ENCODE data around the gene MTUS2.

The MTUS2 gene

DNA sequence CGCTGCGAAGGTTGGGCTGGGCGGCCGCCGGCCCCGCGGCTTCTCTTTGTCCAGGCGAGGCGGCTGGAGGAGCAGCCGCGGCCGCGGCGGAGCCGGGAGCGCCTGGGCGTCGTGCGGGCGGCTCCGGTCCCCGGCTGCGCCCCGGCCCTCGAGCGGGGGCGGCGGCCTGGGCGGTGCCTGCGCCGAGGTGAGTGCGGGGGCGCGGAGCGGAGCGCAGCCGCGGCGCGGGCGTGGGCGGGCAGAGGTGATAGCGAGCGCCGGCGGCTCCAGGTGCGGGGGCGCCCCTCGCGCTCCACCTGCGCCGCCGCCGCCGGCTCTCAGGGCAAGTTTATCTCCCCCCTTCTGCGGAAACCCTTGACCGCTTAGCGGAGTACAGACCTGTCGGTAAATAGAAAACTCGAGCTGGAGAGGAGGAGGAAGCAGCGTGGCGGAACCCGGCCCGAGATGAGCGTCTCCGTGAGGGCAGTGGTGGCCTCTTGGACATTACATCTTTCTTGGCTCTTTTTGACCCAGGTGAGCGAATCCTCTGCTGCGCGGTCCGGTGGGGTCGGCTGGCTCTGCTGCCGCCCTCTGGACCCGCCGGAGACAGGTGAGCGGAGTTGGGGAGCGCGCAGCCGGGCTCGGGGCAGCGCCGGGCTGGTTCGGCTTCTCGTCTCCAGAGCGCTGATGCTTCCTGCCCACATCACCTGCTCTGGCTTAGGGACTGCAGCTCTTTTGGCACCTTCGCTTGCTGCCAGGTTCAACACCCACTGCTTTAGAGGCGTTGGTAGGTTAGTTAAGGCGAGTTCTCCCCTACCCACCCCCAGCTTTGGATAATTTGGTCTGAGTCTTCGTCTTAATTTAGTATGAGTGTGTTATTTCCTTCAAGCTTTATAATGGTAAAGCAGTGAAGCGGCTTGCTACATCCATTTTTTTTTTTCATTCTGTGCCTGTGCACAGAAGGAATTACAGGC is at the start of gene MTUS2:
TSS of gene MTUS2 (plus strand) at position 241 of the 953 bp plus-strand sequence.
- no peak for DNase-seq

DNA sequence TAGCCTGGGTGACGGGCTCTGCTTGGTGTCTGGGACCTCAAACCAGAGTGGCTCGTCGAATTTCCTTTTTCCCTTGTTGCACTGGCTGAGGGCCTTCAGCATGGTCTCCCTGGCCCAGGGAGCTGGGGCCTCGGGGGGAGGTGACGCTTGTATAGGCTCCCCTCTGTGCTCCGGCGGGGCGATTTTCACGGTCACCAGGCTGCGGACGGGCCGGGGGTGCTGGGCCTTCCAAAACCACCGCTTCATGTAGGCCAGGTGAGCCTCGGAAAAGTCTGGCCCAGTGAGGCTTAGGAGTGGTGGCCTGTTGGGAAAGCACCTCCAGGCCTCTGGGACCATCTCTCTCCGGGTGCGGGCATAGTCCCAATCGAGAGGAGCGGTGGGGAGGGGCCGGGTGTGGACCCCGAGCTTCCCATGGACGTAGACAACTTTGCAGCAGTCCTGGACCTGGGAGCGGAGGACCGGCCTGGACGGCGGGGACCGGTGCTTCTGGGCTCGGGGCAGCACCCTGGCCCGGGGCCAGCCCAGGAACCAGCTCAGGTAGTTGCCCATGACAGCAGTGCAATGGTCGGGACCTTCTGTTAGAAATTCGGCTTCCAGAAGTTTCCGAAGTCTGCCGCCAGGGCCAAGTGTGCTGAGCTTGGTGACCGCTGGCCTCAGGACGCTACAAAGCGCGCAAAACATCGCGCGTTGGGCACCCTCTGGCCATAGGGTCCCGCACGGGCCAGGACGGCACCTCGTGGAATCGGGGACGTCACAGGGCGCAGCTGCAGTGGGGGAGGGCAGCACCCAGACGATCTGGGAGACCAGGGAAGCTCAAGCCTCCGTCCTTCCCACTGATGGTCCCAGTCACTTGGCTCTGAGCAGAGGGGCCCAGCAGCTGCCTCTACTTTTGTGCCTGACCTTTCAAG is 41.6 kb upstream of the MTUS2 start:
- DNase-seq: no peak

DNA sequence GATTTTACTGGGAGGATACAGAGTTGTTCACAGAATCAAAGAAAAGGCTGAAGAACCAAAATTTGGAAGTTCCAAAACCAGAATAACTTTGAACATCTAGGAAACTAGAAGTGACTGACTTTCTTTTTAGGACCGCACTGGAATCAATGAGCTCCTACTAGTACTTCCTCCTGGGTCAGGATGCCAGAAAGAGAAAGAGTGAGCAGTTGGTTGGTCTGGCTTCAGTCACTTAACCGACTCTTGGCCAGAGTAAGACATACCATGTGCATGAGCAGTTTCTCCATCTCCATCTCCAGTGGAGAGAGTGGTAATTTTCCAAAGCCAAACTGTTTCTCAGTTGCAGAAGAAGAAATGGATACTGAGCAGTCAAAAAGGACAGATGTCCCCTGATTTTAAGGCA is 27.1 kb upstream of the MTUS2 start:
- no peak for DNase-seq

DNA sequence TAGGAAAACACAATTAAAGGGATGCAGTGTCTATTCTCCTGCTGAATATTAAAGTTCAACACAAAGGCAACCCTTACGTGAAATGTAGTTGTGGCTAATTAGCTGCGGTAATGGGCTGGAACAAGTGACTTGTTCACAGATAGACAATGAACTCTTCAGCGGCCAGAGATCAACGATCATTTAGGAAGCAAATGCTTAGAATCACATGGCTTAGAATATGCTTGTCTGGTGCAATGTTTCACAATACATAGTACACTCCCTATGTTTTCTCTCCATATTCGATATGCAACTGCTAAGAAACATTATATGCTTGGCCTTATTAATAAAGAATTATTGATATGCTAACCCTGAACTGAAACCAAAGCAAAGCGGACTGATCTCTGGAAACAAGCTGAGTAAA is 25.7 kb upstream of the MTUS2 start:
- DNase-seq: no peak

DNA sequence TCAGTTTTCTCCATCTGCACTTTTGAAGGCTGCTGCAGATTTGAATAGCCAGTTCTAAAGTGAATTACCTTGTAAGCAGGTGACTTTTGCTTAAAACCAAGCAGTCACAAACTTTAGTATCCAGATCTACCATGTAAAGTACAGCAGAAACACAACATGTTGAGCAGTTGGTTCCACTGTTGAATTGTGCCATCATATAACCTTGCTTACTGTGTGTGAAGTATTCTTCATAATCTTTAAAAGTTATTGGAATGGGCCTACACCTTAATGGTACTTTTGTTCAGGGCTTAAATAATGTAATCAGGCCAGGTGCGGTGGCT is 23.2 kb upstream of the MTUS2 start:
- no peak for DNase-seq

DNA sequence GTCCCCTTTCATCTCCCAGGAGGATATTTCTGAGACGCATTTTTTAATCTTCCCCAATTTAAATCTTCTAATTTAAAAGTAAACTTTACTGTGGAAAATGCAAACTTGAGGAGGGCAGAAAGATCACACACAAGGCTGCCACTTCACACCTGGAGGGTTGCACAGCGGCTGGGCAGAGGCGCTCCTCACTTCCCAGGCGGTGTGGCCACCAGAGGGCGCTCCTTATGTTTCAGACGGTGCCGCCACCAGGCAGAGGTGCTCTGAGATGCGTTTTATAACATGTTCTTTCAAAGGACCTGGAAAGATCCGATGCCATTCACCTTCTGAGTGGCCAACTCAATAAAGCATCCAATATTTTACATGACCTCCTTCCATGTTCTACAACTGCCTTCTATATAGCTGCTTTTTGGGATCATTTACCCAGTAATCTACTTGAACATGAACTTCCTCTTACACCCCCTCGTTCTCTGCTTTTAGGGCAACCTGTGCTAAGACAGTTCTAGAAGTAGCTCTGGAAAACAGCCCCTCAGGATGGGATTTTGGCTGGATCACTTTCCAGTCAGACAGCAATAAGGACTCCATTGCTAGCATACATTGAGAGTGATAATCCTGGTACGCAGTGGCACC is 14.8 kb upstream of the MTUS2 start:
- DNase-seq: peak; percentile 5

DNA sequence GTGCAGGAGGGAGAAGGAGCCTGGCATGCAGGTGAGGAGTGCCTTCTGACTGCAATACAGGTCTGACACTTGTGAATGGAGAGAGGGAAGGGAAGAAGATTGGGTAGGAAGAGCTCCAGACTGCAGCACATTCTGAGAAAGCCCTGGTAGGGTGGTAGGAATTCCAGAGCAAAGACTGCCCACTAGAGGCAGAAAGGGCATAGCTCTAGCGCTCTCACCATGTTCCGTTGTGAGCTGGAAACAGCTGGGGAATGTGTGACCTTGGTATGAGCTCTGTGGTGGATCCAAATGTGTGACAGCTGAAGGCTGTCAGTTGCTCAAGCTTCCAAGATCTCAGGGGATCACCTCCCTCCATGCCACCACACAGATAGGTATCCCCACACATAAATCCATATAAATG is 2.9 kb upstream of the MTUS2 start:
- DNase-seq: no peak

DNA sequence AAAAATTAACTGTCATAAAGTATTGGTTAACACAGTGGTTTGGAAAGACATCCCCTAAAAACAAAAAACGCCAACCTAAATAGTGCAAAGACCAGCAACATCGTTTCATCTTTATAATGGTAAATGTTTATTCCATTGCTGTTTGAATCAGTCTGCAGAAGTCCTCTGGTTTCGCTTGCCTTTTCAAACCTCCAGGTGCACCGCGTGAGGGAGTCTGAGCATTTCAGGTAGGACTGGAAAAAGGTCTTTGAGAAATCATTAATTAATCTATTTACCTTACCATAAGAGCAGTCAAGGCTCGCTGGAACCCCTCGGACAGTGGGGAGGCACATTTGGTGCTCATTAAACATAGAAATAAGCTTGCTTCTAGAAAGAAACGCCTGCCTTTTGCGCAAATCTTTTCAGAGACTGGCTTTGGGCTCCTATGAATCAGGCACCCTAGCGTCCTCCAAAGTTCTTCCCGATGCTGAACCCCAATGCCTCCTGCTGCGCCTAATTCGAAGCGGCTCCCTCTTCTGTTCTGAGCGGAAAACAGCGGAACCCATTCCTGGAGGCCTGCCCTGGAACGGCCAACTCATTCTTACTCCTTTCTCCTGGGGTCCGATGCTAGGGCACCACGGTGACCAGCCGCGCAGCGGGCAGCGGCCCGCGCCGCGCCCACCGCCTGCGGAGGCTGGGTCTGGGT is 951 bp upstream of the MTUS2 start:
- DNase-seq: no peak

DNA sequence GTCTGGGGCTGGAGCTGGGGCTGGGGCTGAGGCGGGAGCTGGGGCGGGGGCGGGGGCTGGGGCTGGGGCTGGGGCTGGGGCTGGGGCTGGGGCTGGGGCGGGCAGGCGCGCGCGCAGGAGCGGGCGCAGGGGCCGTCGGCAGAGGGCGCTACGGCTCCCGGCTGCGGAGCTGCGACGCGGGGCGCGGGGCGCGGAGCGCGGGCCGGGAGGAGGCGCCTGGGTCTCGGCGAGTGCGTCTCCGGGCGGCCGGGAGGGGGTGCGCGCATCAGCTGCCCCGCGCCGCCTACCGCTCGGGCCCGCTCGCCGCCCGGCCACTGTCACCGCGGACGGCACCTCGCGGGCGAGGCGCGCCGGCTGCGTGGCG is 422 bp upstream of the MTUS2 start:
- peak; percentile 42 for DNase-seq

DNA sequence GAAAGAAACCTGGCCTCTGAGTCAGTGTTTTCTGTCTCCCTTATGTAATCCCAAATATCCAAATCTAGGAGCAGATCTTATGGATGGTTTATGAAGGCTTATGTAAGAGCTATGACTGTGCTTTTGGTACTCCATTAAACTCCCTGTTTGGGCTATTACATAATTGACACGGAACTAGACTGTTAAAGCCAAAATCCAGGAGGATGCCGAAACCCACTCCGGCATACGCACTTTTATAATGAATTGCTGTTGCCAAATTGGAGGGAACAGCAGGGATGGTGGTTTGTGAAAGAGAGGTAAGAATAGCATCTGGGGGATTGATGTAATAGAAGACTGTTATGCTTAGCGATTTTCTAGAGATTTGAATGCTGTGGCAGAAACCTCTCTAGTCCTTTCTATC is 2.0 kb downstream of the MTUS2 start:
- DNase-seq: no peak

DNA sequence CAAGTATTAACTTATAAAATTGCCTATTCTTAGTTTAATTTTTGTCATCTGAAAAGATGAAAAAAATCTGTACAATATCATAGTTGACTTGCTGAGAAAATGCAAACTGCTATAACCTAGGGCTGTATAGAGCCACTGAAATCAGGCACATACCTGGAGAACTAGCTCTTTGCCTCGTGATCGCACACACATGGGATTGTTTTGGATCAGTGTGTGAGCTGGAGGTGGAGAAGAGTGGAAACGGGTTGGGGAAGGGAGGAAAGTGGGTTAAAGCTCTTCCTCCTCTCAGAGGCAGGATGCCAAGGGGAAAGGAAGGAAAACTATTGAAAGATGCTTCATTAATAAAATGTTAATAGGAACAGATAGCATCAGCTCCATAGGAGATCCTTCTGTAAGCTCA is 2.7 kb downstream of the MTUS2 start:
- no peak for DNase-seq

DNA sequence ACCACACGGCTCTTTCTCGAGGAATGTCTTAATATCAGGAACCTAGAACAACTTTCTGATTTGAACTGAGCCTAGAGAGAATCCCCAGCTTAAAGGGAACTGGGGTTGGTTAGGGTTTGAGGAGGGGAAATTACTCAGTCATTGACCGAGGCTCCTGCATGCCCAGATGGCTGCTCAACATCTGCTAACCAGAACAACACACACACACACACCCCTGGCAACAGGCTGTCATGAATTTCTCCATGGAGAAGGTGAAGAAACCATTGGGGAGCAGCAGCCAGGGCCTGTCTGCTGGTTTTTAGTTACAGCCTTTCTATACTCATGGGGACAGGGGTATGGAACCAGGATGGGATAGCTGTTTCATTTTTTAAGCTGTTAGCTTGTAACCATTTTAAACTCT is 5.2 kb downstream of the MTUS2 start:
- no peak for DNase-seq

DNA sequence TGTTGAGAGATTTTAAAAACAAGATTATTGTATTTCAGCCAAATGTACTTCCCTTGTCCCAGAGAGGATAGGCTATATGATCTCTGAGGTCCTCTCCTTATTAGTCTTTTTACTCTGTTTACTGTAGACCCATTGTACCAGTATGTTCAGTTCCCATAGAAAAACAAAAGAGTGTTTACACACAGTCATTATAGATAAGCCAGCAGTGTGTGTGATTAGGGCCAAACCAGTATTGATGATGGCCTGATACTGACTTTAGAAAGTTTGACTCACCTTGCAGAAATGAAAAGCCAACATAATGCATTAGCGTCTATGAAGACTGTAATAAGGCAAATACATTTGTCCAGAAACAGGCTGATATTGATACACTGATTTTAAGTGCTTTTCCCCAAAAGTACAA is 6.2 kb downstream of the MTUS2 start:
- DNase-seq: no peak

DNA sequence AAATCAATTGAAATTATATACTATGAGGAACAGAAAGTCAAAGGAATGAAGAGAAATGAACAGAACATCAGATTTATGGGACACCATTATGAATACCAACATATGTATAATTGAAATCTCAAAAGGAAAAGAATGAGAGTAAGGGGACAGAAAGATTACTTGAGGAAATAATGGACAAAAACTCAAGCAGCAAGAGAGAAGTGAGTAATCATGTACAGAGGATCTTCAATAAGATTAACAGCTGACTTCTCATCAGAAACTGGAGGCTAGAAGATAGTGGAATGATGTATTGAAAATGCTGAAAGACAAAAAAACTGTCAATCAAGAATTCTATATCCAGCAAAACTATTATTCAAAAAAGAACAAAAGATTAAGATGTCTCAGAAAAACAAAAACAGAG is 10.4 kb downstream of the MTUS2 start:
- no peak for DNase-seq

DNA sequence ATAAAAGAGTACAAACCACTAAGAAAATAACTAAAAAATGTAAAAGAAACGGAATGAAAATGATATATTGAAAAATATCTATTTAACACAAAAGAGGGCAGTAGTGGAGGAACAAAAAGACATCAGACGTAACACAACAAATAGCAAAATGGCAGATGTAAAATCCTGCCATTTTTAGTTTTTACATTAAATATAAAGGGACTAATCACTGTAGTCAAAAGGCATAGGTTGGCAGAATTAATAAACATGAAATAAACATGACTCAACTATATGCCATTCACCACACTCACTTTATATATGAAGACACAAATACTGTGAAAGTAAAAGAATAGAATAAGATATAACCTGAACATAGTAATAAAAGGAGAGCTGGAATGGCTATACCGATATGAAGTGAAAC is 11.0 kb downstream of the MTUS2 start:
- no peak for DNase-seq

DNA sequence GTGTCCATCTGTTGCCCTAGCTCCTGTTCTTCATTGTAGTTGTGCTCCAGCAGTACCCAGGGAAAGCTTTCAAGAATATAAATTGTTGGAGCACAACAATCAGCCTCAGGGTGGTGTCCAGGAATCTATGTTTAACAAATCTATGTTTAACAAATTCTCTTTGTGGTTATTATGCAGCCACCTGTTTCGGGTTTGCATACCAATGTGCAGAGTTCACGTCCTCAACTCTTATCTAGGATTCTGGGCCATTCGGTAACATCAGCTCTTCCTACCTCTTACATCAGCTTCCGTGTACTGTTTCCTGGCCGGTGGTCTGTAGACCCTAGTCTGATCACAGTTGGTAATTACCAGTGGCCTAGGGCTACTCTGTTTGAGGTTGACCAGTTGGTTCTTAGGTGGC is 17.0 kb downstream of the MTUS2 start:
- DNase-seq: no peak

DNA sequence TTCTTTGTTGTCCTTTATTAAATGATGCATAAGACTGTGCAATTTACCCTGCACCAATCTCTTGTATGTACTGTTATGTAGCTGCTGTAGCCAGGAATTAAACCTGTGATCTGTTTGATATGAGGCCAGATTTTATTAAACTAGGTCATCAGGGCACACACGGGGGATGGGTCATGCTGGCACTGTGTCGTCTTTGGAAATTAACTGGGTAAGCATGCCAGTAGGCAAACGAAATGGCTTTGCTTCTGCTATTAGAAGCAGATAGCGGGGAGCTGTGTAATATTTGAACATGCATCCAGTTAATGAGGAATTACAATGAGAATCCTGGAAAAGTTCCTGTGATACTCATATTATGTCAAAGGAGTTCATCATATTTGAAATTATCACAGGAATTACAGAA is 23.5 kb downstream of the MTUS2 start:
- DNase-seq: no peak

DNA sequence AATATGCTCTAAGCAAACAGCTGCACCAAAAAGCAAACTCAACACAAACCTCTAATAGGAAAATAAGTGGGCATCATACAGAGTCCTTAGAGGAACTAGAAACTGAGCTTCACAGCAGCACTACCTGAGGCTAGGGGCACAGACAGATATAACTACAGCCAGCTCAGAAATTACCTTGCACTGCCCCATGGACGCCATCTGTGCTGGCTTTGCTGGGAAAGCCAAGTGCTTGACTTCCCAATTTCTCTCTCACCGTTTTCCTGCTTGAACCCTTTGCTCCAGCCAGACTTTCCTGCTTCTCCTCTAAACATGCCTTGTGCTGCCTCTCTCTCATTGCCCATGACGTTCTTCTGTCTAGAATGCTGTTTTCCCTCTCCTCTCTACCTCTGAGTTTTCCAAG is 29.3 kb downstream of the MTUS2 start:
- no peak for DNase-seq

DNA sequence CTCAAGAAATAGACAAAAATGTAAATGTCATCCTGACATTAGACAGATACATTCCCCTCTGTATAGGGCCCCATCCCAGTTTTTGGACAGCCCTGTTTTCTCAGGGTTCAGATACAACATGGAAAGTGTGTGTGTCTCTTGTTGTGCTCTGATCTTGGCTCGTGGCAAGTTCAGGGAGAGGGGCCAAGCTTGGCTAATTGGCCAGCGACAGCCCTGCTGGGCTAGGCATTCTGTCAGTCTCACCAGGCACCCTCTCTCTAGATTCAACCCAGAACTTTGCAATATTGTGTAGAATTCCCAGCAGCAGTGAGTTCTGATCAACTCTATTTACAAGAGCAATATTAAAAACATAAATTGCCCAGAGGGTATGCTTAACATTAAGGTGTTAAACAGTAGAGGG is 30.1 kb downstream of the MTUS2 start:
- no peak for DNase-seq

DNA sequence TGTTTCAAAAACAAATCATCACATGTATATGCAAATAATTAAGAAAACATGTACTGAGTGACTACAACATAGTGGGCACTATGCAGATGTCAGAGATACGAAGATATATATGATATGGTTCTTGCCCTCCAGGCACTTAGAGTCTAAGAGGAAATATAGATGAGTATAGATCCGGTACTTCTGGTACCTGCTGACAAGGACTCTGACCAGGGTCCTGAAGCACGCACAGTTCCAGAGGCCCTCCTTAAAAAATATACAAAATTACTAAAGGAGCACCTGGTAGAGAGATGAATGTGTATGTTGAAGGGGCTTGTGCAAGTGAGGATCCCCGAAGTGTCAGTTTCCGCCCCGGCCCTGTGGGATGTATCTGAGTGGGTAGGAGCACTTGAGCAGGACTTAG is 31.3 kb downstream of the MTUS2 start:
- no peak for DNase-seq

DNA sequence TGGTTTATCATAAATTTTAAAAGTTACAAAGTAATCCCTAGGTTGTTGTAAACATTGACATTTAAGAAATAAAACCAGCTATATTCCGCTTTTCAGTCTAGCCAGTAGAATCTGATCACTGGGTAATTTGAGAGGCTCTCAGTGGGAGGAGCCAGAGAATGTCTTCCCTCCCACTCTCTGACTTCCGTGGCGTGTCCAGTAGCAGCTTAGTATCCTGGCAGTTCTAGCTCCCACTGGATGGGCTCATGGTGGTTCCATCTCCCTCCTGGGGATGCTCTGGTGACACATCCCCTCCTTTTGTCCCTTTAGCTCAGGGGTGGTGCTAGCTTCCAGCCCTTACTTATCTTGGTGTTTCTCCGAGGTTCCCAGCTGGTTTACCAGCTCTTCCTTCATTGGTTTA is 34.5 kb downstream of the MTUS2 start:
- DNase-seq: no peak

DNA sequence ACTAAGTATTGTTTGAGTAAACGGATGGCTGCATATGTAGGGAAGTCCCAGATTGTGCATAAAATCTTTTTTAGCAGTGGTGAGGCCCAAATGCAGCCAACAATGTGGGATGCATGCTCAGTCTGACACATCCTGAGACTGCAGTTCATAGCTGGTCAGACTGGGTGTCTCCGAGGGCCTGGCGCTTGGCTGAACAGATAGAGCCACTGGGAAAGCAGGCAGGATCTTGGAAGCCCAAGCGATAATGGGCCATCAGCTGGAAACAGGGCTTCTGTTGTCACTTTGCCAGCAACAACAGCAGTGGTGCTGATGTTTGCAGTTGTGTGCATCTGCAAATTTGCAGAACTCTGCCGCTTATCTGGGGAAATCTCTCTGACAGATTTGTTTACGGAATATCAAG is 36.1 kb downstream of the MTUS2 start:
- no peak for DNase-seq

DNA sequence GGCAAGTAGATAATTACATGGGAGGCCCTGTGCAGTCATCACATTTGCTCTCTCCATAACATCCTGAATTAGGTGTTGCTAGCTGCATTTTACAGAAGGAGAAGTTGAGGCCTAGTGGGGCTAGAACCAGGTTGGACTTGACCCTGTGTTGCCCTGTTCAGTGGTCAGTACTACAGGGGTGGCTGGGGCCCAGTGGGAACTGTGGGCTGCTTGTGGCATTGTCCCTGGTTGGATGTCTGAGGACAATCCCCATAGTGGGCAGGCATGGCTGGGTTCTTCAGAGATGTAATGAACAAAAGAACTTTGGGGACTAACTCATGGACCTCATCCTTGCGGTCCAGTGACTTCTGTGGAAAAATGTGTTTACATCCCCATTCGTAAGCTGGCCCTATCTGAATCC is 38.9 kb downstream of the MTUS2 start:
- DNase-seq: no peak
